Hepatocyte (in vitro differentiated cells): Measurements from ENCODE around the gene MEGF11. TPM values are rescaled to one million over a fixed set of nuclear protein-coding genes. Genes with fewer than 3 reads are reported as not detected.

Source experiments
- DNase-seq: peaks from one replicate; pipeline ENCODE4 v3.0.0-alpha.2; 2016; ENCODE audit warnings: low spot score
- H2AFZ ChIP-seq: fragments of 200-600 bp; sonication (generic); 2 replicates; pipeline ENCODE4 v1.6.0; 2016; ENCODE audit warnings: antibody characterized with exemption, mild to moderate bottlenecking
- H3K27ac ChIP-seq: fragments of 200-600 bp; sonication (generic); 2 replicates; pipeline ENCODE4 v1.5.1; 2016; ENCODE audit warnings: mild to moderate bottlenecking
- H3K27me3 ChIP-seq: fragments of 200-600 bp; sonication (generic); 2 replicates; pipeline ENCODE4 v1.6.1; 2016
- H3K36me3 ChIP-seq: fragments of 200-600 bp; sonication (generic); replicated peaks from 2 replicates; pipeline ENCODE4 v1.5.1; 2016; ENCODE audit warnings: low read depth; ENCODE audit not compliant: insufficient read depth
- H3K4me1 ChIP-seq: fragments of 200-600 bp; sonication (generic); 2 replicates; pipeline ENCODE4 v1.5.1; 2016; ENCODE audit warnings: mild to moderate bottlenecking, moderate library complexity; ENCODE audit not compliant: insufficient read depth
- H3K4me2 ChIP-seq: fragments of 200-600 bp; sonication (generic); 2 replicates; pipeline ENCODE4 v1.6.0; 2016
- H3K4me3 ChIP-seq: fragments of 200-600 bp; sonication (generic); 2 replicates; pipeline ENCODE4 v1.5.1; 2016; ENCODE audit warnings: mild to moderate bottlenecking
- H3K79me2 ChIP-seq: fragments of 200-600 bp; sonication (generic); 2 replicates; pipeline ENCODE4 v1.6.0; 2017; ENCODE audit warnings: mild to moderate bottlenecking
- H3K9me2 ChIP-seq: fragments of 200-600 bp; sonication (generic); replicated peaks from 2 replicates; pipeline ENCODE4 v1.6.0; 2017; ENCODE audit warnings: mild to moderate bottlenecking; ENCODE audit not compliant: insufficient read depth
- H3K9me3 ChIP-seq: fragments of 200-600 bp; sonication (generic); 2 replicates; pipeline ENCODE4 v1.5.1; 2016; ENCODE audit warnings: low read depth, mild to moderate bottlenecking
- H4K20me1 ChIP-seq: fragments of 200-600 bp; sonication (generic); 2 replicates; pipeline ENCODE4 v1.6.0; 2016; ENCODE audit warnings: mild to moderate bottlenecking; ENCODE audit not compliant: insufficient read depth, poor library complexity, severe bottlenecking
- CTCF ChIP-seq: fragments of 200-600 bp; sonication (generic); IDR thresholded peaks from 2 replicates; pipeline ENCODE4 v1.5.1; 2016; ENCODE audit warnings: antibody characterized with exemption, mild to moderate bottlenecking; ENCODE audit not compliant: poor library complexity
- EZH2 ChIP-seq: fragments of 200-600 bp; sonication (generic); IDR thresholded peaks from 2 replicates; pipeline ENCODE4 v1.6.1; 2016; ENCODE audit warnings: antibody characterized with exemption, mild to moderate bottlenecking, borderline replicate concordance
- EZH2phosphoT487 ChIP-seq: fragments of 200-600 bp; sonication (generic); IDR thresholded peaks from one replicate; pipeline ENCODE4 v1.6.1; 2018; ENCODE audit warnings: antibody characterized with exemption, mild to moderate bottlenecking, low read depth, moderate library complexity; ENCODE audit not compliant: unreplicated experiment, severe bottlenecking
- WGBS: methylation state at CpG from one replicate; pipeline ENCODE4 v1.1.6; 2016; ENCODE audit warnings: low lambda C conversion rate; ENCODE audit errors: missing lambda C conversion rate; 5-methylcytosine and 5-hydroxymethylcytosine counted together
- polyA plus RNA-seq: library from polyadenylated mRNA; unstranded; fragments of >200 nt; fragmentation: Nextera tagmentation; extraction: Ambion mirVana; gene quantifications from 2 replicates; pipeline ENCODE4 v1.2.1, GENCODE V29; 2016
- total RNA-seq: library from RNA; depleted of rRNA; stranded (reverse); fragments of >200 nt; gene quantifications from 2 replicates; pipeline ENCODE4 v1.2.3, GENCODE V29; 2014

The MEGF11 gene
- total and polyA plus RNA-seq, 2 experiments from 2014 or later, result 0.07 to 0.25 TPM

DNA sequence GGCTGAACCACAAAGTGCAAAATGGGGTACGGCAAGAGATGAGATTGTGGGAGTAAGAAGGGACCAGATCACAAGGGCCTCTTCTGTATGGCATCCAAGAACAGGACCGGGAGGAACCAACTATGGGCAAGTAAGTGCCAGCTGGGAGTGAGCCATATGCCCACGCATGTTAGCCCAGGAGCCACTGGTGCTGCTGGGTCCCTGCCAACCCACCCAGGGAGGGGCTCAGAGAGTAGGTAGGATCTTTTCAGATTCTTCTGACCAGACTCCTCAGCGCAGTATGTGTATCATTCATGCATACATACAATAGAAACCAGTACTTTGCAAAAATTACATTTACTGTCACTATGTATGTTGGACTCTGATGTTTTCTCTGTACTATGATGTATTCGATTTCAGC is 330.3 kb downstream of the MEGF11 start:
- H4K20me1 ChIP-seq, result no peaks in the 10 kb centered on the region
- no peak for TF ChIP-seq EZH2
- no peak for TF ChIP-seq CTCF
- TF ChIP-seq EZH2phosphoT487, result no peak
- no peaks in the 10 kb centered on the region for H3K27me3 ChIP-seq
- DNase-seq, result no peak
- no peaks in the 10 kb centered on the region for H3K36me3 ChIP-seq
- H3K79me2 ChIP-seq, result no peaks in the 10 kb centered on the region
- H3K4me3 ChIP-seq, result no peak overlapping the region
- H3K9me2 ChIP-seq, result no peaks in the 10 kb centered on the region
- 94% methylated on average over 5 of the region's 5 CpGs for WGBS
- no peak overlapping the region for H2AFZ ChIP-seq
- H3K4me1 ChIP-seq, result no peaks in the 10 kb centered on the region
- H3K9me3 ChIP-seq, result no peaks in the 10 kb centered on the region
- H3K4me2 ChIP-seq, result no peak overlapping the region
- no peak overlapping the region for H3K27ac ChIP-seq

GRCh38 chr15:65922621-65923020 is 330.9 kb downstream of the MEGF11 start:
- no peaks in the 10 kb centered on the region for H3K36me3 ChIP-seq

DNA sequence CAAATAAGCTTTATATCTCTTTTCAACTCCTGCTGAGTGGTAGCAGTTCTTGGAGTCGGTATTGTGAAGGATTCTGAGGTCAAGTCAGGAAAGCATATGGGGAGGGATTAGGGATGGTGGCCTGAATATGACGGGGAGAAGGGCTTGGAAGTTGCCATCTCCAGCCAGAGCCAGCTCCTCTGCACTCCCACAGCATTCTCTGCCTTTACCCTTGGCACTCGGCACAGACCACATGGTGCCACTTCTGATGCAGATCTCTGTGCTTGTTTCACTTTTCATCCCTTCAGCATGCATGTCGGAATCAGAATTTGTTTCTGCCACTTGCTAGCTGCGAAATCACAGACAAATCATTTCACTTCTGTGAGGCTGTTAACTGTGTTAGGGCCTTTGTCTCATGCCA is 331.8 kb downstream of the MEGF11 start:
- Histone ChIP-seq H3K27ac (no peak overlapping the region), H3K9me3 (no peaks in the 10 kb centered on the region), H3K27me3 (no peaks in the 10 kb centered on the region), H3K79me2 (no peaks in the 10 kb centered on the region), H3K9me2 (no peaks in the 10 kb centered on the region), H2AFZ (no peak overlapping the region), H3K4me1 (no peaks in the 10 kb centered on the region), H3K4me2 (no peak overlapping the region), H3K4me3 (no peak overlapping the region), H3K36me3 (no peaks in the 10 kb centered on the region), H4K20me1 (no peaks in the 10 kb centered on the region)
- WGBS, result 87% methylated on average over 5 of the region's 5 CpGs
- DNase-seq, result no peak
- TF ChIP-seq EZH2phosphoT487 (no peak), CTCF (no peak), EZH2 (no peak)

More at GRCh38 chr15:65922621-65923020, 330.9 kb downstream of the MEGF11 start:
- TF ChIP-seq EZH2phosphoT487 (no peak), EZH2 (no peak), CTCF (no peak)
- no peak overlapping the region for H3K27ac ChIP-seq
- no peaks in the 10 kb centered on the region for H3K79me2 ChIP-seq
- H4K20me1 ChIP-seq, result no peaks in the 10 kb centered on the region
- no peak overlapping the region for H2AFZ ChIP-seq
- DNase-seq, result no peak
- 86% methylated on average over 7 of the region's 7 CpGs for WGBS
- H3K27me3 ChIP-seq, result no peaks in the 10 kb centered on the region
- no peak overlapping the region for H3K4me3 ChIP-seq
- no peaks in the 10 kb centered on the region for H3K9me3 ChIP-seq
- no peak overlapping the region for H3K4me2 ChIP-seq
- H3K9me2 ChIP-seq, result no peaks in the 10 kb centered on the region
- H3K4me1 ChIP-seq, result no peaks in the 10 kb centered on the region

DNA sequence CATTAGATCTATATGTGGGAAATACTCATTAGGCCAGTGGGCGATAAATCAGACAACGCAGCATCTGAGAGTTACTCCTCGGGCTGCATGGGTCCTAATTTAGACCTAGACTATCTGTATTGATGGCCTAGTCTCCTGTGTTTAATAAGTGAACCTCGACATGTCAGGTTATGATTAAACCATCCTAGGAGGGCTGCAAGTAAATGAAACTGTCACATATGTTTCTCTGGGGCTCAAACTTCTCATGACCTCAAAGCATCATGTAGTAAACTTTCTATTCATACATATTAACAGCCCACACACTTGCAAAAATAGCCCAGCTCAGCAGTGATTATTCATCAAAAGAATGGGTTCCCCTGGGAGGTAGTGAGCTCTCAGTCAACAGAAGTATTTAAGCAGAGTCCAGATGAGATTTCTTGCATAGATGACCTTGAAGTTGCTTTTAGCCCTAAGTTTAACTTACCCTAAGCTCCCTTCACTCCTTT is 332.7 kb downstream of the MEGF11 start:
- Histone ChIP-seq H4K20me1 (no peaks in the 10 kb centered on the region), H3K27me3 (no peaks in the 10 kb centered on the region), H3K27ac (no peak overlapping the region), H3K4me2 (no peak overlapping the region), H3K9me3 (no peaks in the 10 kb centered on the region), H3K79me2 (no peaks in the 10 kb centered on the region), H2AFZ (no peak overlapping the region), H3K9me2 (no peaks in the 10 kb centered on the region), H3K4me3 (no peak overlapping the region), H3K4me1 (no peaks in the 10 kb centered on the region), H3K36me3 (no peaks in the 10 kb centered on the region)
- WGBS, result 81% methylated on average over 4 of the region's 4 CpGs
- TF ChIP-seq CTCF (no peak), EZH2 (no peak), EZH2phosphoT487 (no peak)
- no peak for DNase-seq
